GM20431 (cell line): ENCODE data around the gene MUSTN1.

Source experiments
- in situ Hi-C: fragments of 300-500 bp; cut with MseI, MboI; formaldehyde crosslinking; loops from one replicate; pipeline ENCODE4 v1.15.0; 2020; ENCODE audit warnings: low sequenced_read_pairs; ENCODE audit not compliant: unreplicated experiment

MUSTN1 gene

GRCh38 chr3:52811452-52812011 lies 23.3 kb downstream of the MUSTN1 start:
- in situ Hi-C loops: no loop called here

DNA sequence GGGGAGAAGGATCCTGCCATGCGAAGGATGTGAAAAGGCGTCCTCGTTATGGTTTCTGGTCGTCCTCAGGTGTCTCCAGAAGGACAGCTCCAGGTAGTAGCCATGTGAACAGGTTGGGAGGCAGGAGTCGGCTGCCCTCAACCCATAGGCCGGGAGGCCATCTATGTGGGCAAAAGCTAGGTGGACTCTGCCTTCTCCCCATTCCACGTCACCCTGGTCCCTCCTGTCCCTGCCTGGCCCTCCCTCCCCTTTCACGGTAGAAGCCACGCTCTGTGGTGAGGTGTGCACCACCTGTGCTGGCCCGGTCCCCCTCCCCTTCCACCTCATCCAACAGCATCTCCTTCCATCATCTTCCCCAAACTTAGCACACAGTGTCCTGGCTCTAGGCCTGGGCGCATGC lies 23.9 kb downstream of the MUSTN1 start:
- in situ Hi-C loops: no loop called here

DNA sequence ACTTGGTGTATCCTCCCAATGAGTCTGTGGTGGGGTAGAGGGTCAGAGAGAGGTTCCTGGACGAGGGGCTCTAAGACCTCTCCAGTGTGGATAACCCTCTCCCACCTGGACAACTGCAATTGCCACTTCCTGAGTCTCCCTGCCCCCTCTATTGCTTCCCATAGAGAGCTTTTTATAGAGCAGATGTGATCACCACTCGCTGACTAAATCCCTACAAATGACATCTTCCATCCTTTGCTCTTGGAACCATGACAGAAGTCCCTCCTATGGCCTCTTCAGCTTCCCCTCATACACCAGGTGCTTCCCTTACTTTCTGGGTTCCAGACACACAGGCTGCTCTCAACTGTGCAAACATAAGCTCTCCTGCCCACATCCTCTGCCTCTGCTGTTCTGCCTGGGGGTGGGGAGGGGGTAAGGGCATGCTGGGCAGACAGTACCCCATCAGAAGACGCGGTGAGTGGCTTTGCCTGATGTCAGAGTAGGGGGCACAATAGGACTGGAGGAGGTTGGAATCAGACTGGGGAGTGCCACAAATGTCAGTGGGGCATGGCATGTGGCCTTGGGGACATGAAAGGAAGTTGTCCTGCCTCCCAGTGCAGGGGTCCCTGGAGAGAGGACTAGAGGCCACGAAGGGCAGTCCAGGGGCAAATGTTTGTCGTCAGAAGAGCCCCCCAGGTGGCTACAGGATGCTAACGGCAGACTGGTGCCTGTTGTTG lies 25.0 kb downstream of the MUSTN1 start:
- in situ Hi-C loops: no loop called here

GRCh38 chr3:52809149-52809548 lies 25.7 kb downstream of the MUSTN1 start:
- in situ Hi-C loops: no loop called here

- in situ Hi-C loops: no loop called here
These were observed 29.4 kb downstream of the MUSTN1 start for GRCh38 chr3:52805270-52806039.

DNA sequence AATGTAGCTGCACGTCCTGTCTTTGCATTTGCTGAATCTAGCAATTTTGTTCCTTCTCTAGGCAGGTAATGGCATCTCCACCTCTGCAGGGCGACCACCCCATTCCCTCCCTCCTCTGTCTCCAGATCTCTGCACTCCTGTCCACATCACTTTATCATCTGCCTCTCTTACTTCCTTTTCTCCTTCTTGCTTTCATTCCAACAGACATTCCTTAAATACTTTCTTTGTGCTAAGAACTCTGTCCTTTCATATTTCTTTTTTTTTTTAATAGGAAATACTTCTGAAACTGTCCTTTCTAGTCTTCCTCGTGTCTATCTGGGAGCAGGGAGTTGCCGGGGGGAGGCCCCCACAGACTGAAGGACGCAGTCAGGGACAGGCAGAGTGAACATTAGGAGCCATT lies 33.0 kb downstream of the MUSTN1 start:
- in situ Hi-C loops: no loop called here

- in situ Hi-C loops: no loop called here
These were observed 34.7 kb downstream of the MUSTN1 start for GRCh38 chr3:52800079-52800478.

DNA sequence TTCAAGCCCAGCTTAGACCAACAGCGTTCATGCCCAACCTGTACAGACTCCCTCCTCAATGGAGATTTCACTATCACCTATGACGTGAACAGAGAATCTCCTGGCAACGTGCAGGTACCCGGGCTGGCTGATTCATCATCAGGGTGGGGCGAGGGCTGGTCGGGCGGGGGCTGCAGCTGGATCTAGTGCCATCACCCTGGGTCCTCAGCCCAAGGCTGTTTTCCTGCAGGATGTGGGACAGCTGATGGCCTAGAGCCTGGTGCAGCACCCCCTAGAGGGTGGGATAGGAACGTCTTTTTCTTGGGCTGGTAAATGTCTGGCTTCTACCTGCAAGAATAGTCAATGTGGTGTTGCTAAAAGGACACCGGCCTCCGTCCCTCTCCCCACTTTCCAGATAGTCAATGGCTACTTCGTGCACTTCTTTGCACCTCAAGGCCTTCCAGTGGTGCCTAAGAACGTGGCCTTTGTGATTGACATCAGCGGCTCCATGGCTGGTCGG lies 35.8 kb downstream of the MUSTN1 start:
- in situ Hi-C loops: no loop called here

- in situ Hi-C loops: no loop called here
These were observed 36.3 kb downstream of the MUSTN1 start for GRCh38 chr3:52798376-52798977.

DNA sequence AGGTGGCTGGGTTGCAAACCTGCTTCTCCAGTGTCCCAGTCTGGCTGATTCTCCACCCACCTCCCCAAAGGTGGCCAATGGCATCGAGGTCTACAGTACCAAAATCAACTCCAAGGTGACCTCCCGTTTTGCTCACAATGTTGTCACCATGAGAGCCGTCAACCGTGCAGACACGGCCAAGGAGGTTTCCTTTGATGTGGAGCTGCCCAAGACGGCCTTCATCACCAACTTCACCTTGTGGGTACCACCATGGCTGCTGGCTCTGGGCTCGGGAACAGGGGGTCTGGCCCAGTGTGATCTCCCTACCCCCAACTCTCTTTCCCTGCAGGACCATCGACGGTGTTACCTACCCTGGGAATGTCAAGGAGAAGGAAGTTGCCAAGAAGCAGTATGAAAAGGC lies 38.4 kb downstream of the MUSTN1 start:
- in situ Hi-C loops: no loop called here

GRCh38 chr3:52795298-52795900 lies 39.4 kb downstream of the MUSTN1 start:
- in situ Hi-C loops: no loop called here

- in situ Hi-C loops: no loop called here
These were observed 40.2 kb downstream of the MUSTN1 start, which contains the start of gene ITIH3 for GRCh38 chr3:52794612-52795099. Gene ITIH3, plus strand, starts transcription at chr3:52794796. Its CDS starts 8 bp downstream, at chr3:52794804.

GRCh38 chr3:52793702-52794611 lies 40.9 kb downstream of the MUSTN1 start:
- in situ Hi-C loops: no loop called here

DNA sequence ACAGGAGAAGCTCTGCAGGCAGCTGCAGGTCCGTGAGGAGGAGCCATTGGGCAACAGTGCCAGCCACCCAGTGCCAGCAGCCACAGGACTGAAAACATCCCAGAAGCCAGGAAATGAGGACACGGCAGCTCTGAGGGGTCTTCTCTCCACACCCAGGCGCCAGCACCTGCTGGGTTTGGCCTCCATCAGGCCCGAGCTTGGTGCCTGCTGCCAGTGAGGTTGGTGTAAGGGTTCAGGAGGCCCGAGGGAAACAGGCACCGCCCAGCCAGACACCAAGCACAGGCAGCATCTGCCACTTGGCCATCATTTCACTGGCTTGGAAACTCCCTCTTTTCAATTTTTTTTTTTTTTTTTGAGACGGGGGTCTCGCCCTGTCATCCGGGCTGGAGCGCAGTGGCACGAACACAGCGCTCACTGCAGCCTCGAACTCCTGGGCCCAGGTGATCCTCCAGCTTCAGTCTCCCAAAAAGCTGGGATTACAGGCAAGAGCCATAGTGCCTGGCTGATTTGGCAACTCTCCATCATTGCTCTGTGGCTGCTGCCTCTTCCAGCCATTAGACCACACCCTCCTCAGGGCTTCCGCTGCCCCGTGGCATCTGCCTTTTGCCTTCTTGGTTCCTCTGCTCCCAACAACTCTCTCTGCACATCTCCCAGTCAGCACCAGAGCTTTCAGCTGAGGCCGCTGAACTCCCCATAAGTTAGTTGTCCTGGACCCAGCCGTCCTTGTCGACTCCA lies 41.7 kb downstream of the MUSTN1 start:
- in situ Hi-C loops: no loop called here

GRCh38 chr3:52792413-52792812 lies 42.4 kb downstream of the MUSTN1 start:
- in situ Hi-C loops: no loop called here

DNA sequence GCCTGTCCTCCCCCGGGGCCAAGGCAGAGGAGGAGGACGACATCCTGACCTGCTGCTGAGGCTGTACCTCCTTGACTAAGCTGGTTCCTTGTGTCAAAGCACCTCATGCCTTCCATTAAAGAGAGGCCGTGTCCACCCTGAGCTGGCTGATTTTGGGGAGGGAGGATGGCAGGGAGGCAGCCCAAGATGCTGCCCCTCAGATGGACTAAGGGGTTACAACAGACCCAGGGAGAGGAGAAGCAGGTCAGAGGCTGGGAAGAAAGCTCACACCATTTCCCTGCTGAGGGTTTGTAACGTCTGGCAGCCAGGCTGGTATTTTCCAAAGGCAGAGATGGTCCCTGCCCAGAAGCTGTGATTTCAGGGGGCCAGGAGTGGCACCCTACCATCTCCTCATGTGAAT lies 42.9 kb downstream of the MUSTN1 start:
- in situ Hi-C loops: no loop called here

- in situ Hi-C loops: no loop called here
These were observed 43.5 kb downstream of the MUSTN1 start for GRCh38 chr3:52791366-52791765.

DNA sequence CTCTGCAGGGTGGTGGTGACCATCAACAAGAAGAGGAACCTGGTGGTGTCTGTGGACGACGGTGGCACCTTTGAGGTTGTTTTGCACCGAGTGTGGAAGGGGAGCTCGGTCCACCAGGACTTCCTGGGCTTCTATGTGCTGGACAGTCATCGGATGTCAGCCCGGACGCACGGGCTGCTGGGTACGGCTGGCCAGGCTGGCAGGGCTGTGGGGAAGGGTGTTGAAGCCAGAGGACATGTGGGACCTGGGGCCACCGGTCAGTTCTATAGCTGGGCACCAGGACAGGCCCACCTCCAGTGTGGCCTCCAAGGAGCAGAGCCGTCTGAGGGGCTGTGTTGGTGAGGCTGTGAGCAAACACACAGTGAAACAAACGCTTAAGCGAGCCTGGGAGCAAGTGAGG lies 44.1 kb downstream of the MUSTN1 start:
- in situ Hi-C loops: no loop called here
